ENCODE measurements around the gene ZNF33A. TPM values are rescaled to one million over a fixed set of nuclear protein-coding genes. Genes with fewer than 3 reads are reported as not detected.
A peak's percentile ranks its signal among the peaks of the same experiment; 100 is the strongest.

The ZNF33A gene
- total RNA-seq, 1 experiment from 2014 or later = 20.7 TPM

GRCh38 chr10:38094927-38095574 lies 84.6 kb downstream of the ZNF33A start:
- Mint-ChIP-seq H3K9me3 (ENCODE audit: unreplicated experiment) (peaks cover 12% of the 10 kb centered on the region), H3K27me3 (ENCODE audit: insufficient read depth, unreplicated experiment) (no peaks in the 10 kb centered on the region), H3K4me3 (ENCODE audit: unreplicated experiment) (peak overlapping the region; percentile 80), H3K27ac (ENCODE audit: low read depth, unreplicated experiment) (peak overlapping the region; percentile 96), H3K36me3 (ENCODE audit: insufficient read depth, unreplicated experiment) (peaks cover 54% of the 10 kb centered on the region), H3K4me1 (ENCODE audit: insufficient read depth, unreplicated experiment) (peaks cover 5% of the 10 kb centered on the region)
- ChIA-PET POLR2A (interaction anchor here (0.7 to 1.8 kb wide), 5 partner anchors 43 to 261 kb away, joined by 3 to 6 read pairs (median 3); partner anchors contain the start of gene ZNF33A), CTCF (interaction anchor here (1.0 kb wide), 4 partner anchors 8 to 275 kb away, joined by 3 to 6 read pairs (median 4); partner anchors contain the start of gene ZNF25)
- TF ChIP-seq CTCF (IDR thresholded peaks at IDR 0.05; ENCODE audit: unreplicated experiment) = no peak
- BruUV-seq (replicated peaks) = no TSS peak
- intact Hi-C loops (cut with micrococcal nuclease) = loop anchor here (1.0 kb wide), 2 partner anchors 85 to 119 kb away; partner anchors contain the start of genes ZNF25 and ZNF33A
- DNase-seq (ENCODE audit: unreplicated experiment) = peak; percentile 2

GRCh38 chr10:38102880-38103279 lies 92.4 kb downstream of the ZNF33A start:
- no peaks in the 10 kb centered on the region for H3K4me1 Mint-ChIP-seq (ENCODE audit: insufficient read depth, unreplicated experiment)
- H3K9me3 Mint-ChIP-seq (ENCODE audit: unreplicated experiment) = peaks cover 46% of the 10 kb centered on the region
- peaks cover 96% of the 10 kb centered on the region for H3K36me3 Mint-ChIP-seq (ENCODE audit: insufficient read depth, unreplicated experiment)
- no peaks in the 10 kb centered on the region for H3K27me3 Mint-ChIP-seq (ENCODE audit: insufficient read depth, unreplicated experiment)
- DNase-seq (ENCODE audit: unreplicated experiment) = no peak
- intact Hi-C loops (cut with micrococcal nuclease) = no loop called here
- ChIA-PET POLR2A (no interaction called here), CTCF (no interaction called here)
- H3K27ac Mint-ChIP-seq (ENCODE audit: low read depth, unreplicated experiment) = no peak overlapping the region
- H3K4me3 Mint-ChIP-seq (ENCODE audit: unreplicated experiment) = no peak overlapping the region
- no TSS peak for BruUV-seq (replicated peaks)
- no peak for TF ChIP-seq CTCF (IDR thresholded peaks at IDR 0.05; ENCODE audit: unreplicated experiment)

DNA sequence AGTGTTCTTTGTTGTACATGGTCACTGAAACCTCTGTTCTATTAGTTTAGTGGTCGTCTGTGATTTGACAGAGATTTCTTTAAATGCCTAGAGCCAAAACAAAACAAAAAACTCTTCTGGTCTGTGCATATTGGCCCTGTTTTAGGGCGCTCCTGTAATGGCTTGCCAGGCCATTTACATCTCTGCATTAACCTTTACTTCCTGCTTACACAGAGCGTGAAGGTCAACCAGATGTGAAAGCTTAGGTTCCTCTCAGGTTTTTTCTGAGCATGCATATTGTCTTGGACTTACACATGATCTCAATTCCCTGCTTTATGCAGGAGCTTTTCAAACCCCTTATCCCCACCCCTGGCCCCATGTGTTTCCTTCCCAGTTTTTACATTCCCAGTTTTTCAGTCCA lies 93.3 kb downstream of the ZNF33A start:
- ChIA-PET CTCF (no interaction called here), POLR2A (no interaction called here)
- Mint-ChIP-seq H3K36me3 (ENCODE audit: insufficient read depth, unreplicated experiment) (peaks cover 87% of the 10 kb centered on the region), H3K4me3 (ENCODE audit: unreplicated experiment) (no peak overlapping the region), H3K27me3 (ENCODE audit: insufficient read depth, unreplicated experiment) (no peaks in the 10 kb centered on the region), H3K27ac (ENCODE audit: low read depth, unreplicated experiment) (no peak overlapping the region), H3K4me1 (ENCODE audit: insufficient read depth, unreplicated experiment) (no peaks in the 10 kb centered on the region), H3K9me3 (ENCODE audit: unreplicated experiment) (peaks cover 53% of the 10 kb centered on the region)
- no peak for TF ChIP-seq CTCF (IDR thresholded peaks at IDR 0.05; ENCODE audit: unreplicated experiment)
- DNase-seq (ENCODE audit: unreplicated experiment) = no peak
- intact Hi-C loops (cut with micrococcal nuclease) = no loop called here
- no TSS peak for BruUV-seq (replicated peaks)

DNA sequence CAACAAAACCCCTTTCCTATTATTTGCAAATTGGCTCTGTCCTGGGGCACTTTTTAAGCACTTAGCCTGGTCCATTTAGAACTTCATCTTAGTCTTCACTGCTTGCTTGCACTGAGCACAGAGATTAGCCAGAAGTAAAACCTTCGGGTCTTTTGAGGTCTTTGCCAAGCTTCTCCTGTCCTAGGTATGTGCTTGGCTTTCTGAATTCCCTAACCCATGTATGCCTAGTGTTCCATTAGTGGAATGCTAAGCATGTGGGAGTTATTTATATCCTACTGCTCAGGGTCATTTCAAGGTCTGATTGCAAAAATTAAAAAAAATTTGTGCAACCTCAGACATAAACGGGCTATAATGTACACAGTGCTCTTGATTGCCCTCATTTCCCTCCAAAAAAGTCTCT lies 101.7 kb downstream of the ZNF33A start:
- no peak for DNase-seq (ENCODE audit: unreplicated experiment)
- Mint-ChIP-seq H3K27me3 (ENCODE audit: insufficient read depth, unreplicated experiment) (no peaks in the 10 kb centered on the region), H3K36me3 (ENCODE audit: insufficient read depth, unreplicated experiment) (peaks cover 47% of the 10 kb centered on the region), H3K27ac (ENCODE audit: low read depth, unreplicated experiment) (no peak overlapping the region), H3K4me3 (ENCODE audit: unreplicated experiment) (no peak overlapping the region), H3K9me3 (ENCODE audit: unreplicated experiment) (peaks cover 29% of the 10 kb centered on the region), H3K4me1 (ENCODE audit: insufficient read depth, unreplicated experiment) (no peaks in the 10 kb centered on the region)
- ChIA-PET CTCF (interaction anchor here (0.6 kb wide), 1 partner anchor 126 kb away, joined by 3 read pairs; no protein-coding TSS in a partner anchor), POLR2A (no interaction called here)
- intact Hi-C loops (cut with micrococcal nuclease) = no loop called here
- BruUV-seq (replicated peaks) = no TSS peak
- TF ChIP-seq CTCF (IDR thresholded peaks at IDR 0.05; ENCODE audit: unreplicated experiment) = no peak

Other genes with a start within 250 kb of the ZNF33A start
- 5.7 and 10.0 TPM in 2 replicates for gene ZNF248, start 153.1 kb upstream of the ZNF33A start, total RNA-seq (2022)
- 7.2 TPM in 2 replicates for gene ZNF25, start 34.0 kb upstream of the ZNF33A start, total RNA-seq (2022)
- 44.5 and 52.3 TPM in 2 replicates for gene ZNF37A, start 83.7 kb downstream of the ZNF33A start, total RNA-seq (2022)